Right lobe of liver (tissue), 6 donors: ENCODE data around the gene TBX4. TPM values are rescaled to one million over a fixed set of nuclear protein-coding genes. Genes with fewer than 3 reads are reported as not detected.

ENCODE experiments used
- ATAC-seq, 4 donors: fragments of 200-7000 bp; cut with Tn5 transposase; one replicate each; pipeline ENCODE4 v1.9.1; 2020; ENCODE audit warnings: mild to moderate bottlenecking in 4 of 4, moderate library complexity in 4 of 4
- DNase-seq, 3 donors: peaks; one replicate each; pipeline ENCODE4 v3.0.0-alpha.2; 2020
- H3K27ac ChIP-seq, 3 donors: fragments of 200-600 bp; one replicate each; pipeline ENCODE4 v1.8.0; 2022
- H3K27me3 ChIP-seq, 2 donors: fragments of 200-600 bp; one replicate each; pipeline ENCODE4 v1.8.0; 2022
- H3K36me3 ChIP-seq, 4 donors: fragments of 200-600 bp; sonication (generic) in 1 of 4; one replicate each; pipeline versions ENCODE4 v1.5.1 to v1.8.0; 2017 to 2022; ENCODE audit warnings: control low read depth in 1 of 4
- H3K4me1 ChIP-seq, 4 donors: fragments of 200-600 bp; sonication (generic) in 1 of 4; one replicate each; pipeline versions ENCODE4 v1.5.1 to v1.8.0; 2017 to 2022; ENCODE audit warnings: control low read depth in 1 of 4
- H3K4me3 ChIP-seq, 3 donors: fragments of 200-600 bp; one replicate each; pipeline ENCODE4 v1.8.0; 2022
- H3K9me3 ChIP-seq, 4 donors: fragments of 200-600 bp; sonication (generic) in 1 of 4; one replicate each; pipeline versions ENCODE4 v1.5.1 to v1.8.0; 2017 to 2022; ENCODE audit warnings: control low read depth in 1 of 4
- CTCF ChIP-seq, 4 donors: fragments of 200-600 bp in 3 of 4; fragments of 450-650 bp in 1 of 4; IDR thresholded peaks; one replicate each; pipeline versions ENCODE4 v1.5.1 to v1.8.0; 2016 to 2022; ENCODE audit warnings: antibody characterized with exemption in 4 of 4, mild to moderate bottlenecking in 2 of 4
- POLR2A ChIP-seq: fragments of 450-650 bp; IDR thresholded peaks from one replicate; pipeline ENCODE4 v1.6.1; 2017; ENCODE audit warnings: antibody characterized with exemption, mild to moderate bottlenecking
- WGBS: methylation state at CpG from one replicate; pipeline ENCODE4 v1.1.6; 2018; ENCODE audit warnings: low coverage, low lambda C conversion rate; ENCODE audit not compliant: insufficient coverage; ENCODE audit errors: missing lambda C conversion rate; 5-methylcytosine and 5-hydroxymethylcytosine counted together
- intact Hi-C, 2 donors: fragments of 100-400 bp; cut with DNase I; formaldehyde crosslinking; loops; one replicate each; pipeline versions ENCODE4 v1.11.2 to v1.14.1; 2022
- total RNA-seq, 6 experiments: library from RNA; depleted of rRNA in 2 of 6; stranded (reverse); fragments of >200 nt in 2 of 6; fragmentation: NEBNext Ultra II Directional in 3 of 6; extraction: Animal tissue kit (Norgen Biotek cat#: 25700) in 3 of 6; gene quantifications; one replicate each; pipeline versions ENCODE4 v1.1.0 to v1.2.4, GENCODE V29; 2016 to 2023
- donor health status: DM: no; HTN: yes; CAD: no.
- donor health status: DM: no; HTN: no; CAD: no.
- donor health status: DM: no; HTN: no; CAD: no.
- donor health status: DM: no; HTN: yes; CAD: no.
- donor health status: DM: no; HTN: yes; CAD: no.

The TBX4 gene
- total RNA-seq, 6 experiments from 2014 or later = not detected

GRCh38 chr17:61468263-61468907 is 16.2 kb downstream of the TBX4 start:
- DNase-seq (peak in 1 of 3 donors; percentile 11), ATAC-seq (no peak)
- 51% methylated on average over 5 of the region's 8 CpGs for WGBS
- no peak for TF ChIP-seq CTCF (IDR thresholded peaks at IDR 0.05)
- TF ChIP-seq POLR2A = no peak
- Histone ChIP-seq H3K4me1 (no peaks in the 10 kb centered on the region), H3K27ac (no peak overlapping the region), H3K4me3 (no peak overlapping the region), H3K9me3 (no peaks in the 10 kb centered on the region), H3K36me3 (no peaks in the 10 kb centered on the region), H3K27me3 (peaks cover 0 to 4% of the 10 kb centered on the region in 2 donors)
- intact Hi-C loops = no loop called here

GRCh38 chr17:61469474-61469873 is 17.3 kb downstream of the TBX4 start:
- intact Hi-C loops = no loop called here
- ATAC-seq (no peak), DNase-seq (peak in 1 of 3 donors; percentile 16)
- H3K27ac ChIP-seq = no peak overlapping the region
- 75% methylated on average over 4 of the region's 6 CpGs for WGBS
- no peaks in the 10 kb centered on the region for H3K36me3 ChIP-seq
- TF ChIP-seq CTCF (IDR thresholded peaks at IDR 0.05) = no peak
- TF ChIP-seq POLR2A = no peak
- H3K9me3 ChIP-seq = no peaks in the 10 kb centered on the region
- no peaks in the 10 kb centered on the region for H3K27me3 ChIP-seq
- H3K4me1 ChIP-seq = no peaks in the 10 kb centered on the region
- H3K4me3 ChIP-seq = no peak overlapping the region

- peak in 1 of 3 donors; percentile 9 for DNase-seq
- Histone ChIP-seq H3K4me3 (no peak overlapping the region), H3K4me1 (no peaks in the 10 kb centered on the region), H3K27ac (no peak overlapping the region), H3K9me3 (no peaks in the 10 kb centered on the region), H3K27me3 (no peaks in the 10 kb centered on the region), H3K36me3 (no peaks in the 10 kb centered on the region)
- intact Hi-C loops = no loop called here
- no peak for TF ChIP-seq POLR2A
- TF ChIP-seq CTCF (IDR thresholded peaks at IDR 0.05) = no peak
- WGBS = 70% methylated on average over 2 of the region's 5 CpGs
- no peak for ATAC-seq
Measured at GRCh38 chr17:61469949-61470348, 17.7 kb downstream of the TBX4 start.

GRCh38 chr17:61470530-61471136 is 18.4 kb downstream of the TBX4 start:
- DNase-seq = peak in 1 of 3 donors; percentile 23
- Histone ChIP-seq H3K9me3 (no peaks in the 10 kb centered on the region), H3K4me3 (no peak overlapping the region), H3K27ac (no peak overlapping the region), H3K4me1 (no peaks in the 10 kb centered on the region), H3K27me3 (no peaks in the 10 kb centered on the region), H3K36me3 (no peaks in the 10 kb centered on the region)
- TF ChIP-seq POLR2A = no peak
- no peak for TF ChIP-seq CTCF (IDR thresholded peaks at IDR 0.05)
- intact Hi-C loops = no loop called here
- WGBS = 60% methylated on average over 1 of the region's 11 CpGs
- no peak for ATAC-seq
